HG02973 (cell line): Measurements from ENCODE around the gene RIPK3.
"Not testable (repeated sequence)": the region's sequence is repeated elsewhere in the genome, so short reads cannot be mapped to it uniquely, and the experiment has no call there.

Experiments used
- ATAC-seq: cut with Tn5 transposase; IDR thresholded peaks from one replicate; pipeline ENCODE4 v1.9.1; 2021; ENCODE audit warnings: moderate library complexity; ENCODE audit not compliant: unreplicated experiment

RIPK3 gene

GRCh38 chr14:24348186-24348585, 8.4 kb upstream of the RIPK3 start:
- no peak for ATAC-seq

- no peak for ATAC-seq
These were observed 7.3 kb upstream of the RIPK3 start for GRCh38 chr14:24347134-24347533.

DNA sequence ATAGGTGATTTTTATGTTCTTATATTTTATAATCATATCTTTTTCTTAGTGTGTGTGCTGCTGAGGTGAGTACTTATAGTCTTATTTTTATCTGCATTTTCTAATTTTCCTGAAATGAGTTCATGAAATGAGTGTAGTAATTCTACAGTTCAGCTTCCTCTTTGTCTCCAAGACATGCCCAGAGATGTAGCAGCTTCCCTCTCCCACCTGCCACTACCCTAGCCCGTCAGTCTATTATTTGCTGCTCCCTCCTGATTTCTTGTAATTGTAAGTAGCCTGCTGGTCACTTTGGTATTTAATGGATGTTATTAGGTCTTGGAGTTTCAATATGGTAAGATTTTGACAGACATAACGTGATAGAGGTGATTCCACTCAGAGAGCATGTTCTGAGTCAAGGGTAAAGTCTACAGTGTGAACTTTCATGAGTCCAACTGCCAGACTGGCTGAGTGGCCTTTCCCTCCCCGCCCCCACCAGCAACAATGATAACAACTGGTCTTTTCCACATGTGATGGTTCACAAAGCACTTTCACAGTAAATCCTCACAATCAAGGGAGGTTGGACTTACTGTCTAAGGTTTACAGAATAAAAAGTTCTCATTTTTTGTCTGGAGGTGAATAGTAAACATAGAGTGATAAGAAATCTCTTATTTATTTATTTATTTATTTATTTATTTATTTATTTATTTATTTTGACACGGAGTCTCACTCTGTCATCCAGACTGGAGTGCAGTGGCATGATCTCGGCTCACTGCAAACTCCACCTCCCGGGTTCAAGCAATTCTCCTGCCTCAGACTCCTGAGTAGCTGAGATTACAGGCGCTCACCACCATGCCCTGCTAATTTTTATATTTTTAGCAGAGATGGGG, 4.2 kb upstream of the RIPK3 start:
- no peak for ATAC-seq

- no peak for ATAC-seq
These were observed 3.1 kb upstream of the RIPK3 start for GRCh38 chr14:24342889-24343288.

- ATAC-seq: no peak
These were observed 815 bp upstream of the RIPK3 start for GRCh38 chr14:24340606-24341005.

- no peak for ATAC-seq
These were observed 948 bp downstream of the RIPK3 start for GRCh38 chr14:24338843-24339242.

DNA sequence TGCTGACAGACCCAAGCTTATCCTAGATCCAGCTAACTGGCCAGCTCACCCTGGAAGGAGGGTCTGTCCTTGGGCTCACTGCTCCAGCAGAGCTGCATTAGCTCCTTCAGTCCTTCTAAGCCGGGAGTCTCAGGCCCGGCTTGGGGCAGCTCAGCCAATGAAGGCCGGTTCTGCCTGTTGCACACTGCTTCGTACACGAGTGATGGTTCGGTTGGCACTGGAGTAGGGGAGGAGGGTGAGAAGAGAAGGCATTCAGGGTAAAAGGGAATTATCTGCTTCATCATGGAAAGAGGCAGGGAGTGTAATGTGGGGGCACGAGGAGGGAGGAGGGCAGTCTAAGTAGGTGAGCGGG, 2.0 kb downstream of the RIPK3 start:
- no peak for ATAC-seq

DNA sequence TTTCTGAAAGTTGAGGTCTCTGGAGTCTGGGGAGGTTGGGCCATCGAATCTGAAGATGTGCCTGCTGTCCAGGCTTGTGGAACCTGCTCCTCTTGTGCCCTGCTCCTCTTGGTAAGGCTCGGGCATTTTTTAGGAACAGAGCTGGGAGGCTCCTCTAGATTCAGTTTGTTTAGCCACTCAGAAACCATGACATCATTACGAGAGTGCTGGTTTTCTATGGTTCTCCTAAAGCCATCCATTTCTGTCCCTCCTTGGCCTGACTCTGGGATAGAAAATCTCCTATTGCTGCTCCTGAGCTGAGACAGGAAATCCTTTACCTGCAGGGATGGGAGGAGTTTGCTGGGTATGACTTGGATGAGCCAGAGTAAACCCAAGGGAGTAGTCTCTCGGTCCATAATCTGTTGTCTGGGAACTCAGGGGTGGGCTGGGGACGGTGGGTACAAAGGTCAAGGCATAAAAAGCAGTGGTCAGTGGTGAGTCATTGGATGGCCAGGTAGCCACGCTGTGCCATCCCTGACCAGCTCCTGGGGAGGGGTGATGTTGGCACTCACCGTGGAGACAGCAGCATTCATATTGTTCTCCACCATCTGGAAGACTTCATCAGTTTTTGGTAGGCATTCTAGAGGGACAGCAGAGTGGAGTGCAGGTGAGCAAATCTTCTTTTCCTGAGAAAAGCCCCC, 2.5 kb downstream of the RIPK3 start:
- no peak for ATAC-seq

DNA sequence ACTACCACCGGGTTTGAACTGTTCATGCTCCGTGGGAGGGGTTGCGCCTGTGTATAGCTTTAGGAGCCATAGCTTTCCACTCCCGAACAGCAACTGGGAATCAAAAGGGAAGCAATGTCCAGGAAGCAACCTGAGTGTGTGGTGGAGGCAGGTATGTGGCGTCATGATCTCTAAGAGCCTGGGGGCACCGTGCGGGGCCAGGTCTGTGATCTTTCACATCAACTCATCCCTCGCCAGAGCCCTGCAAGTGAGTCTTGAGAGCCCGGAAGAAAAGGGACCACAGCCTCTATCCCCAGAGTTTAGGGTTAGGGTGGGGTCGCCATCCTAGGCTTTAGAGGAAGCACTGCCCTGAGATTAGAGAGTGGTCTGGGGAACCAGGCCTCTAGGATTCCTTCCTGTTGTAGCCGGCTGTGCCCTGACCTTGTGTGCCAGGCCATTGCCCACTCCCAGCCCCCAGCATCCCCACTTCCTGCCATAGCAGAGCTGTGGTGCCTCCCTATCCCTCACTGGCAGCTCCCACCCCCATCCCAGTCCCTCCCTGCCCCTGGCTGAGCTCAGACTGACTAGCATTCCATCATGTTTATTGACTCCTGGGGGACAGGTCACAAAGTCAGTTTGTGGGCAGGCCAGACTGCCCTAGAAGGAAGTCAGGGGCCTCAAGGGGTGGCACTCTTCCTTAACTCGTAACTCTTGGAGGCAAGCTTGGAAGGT, 4.2 kb downstream of the RIPK3 start:
- ATAC-seq: no peak

DNA sequence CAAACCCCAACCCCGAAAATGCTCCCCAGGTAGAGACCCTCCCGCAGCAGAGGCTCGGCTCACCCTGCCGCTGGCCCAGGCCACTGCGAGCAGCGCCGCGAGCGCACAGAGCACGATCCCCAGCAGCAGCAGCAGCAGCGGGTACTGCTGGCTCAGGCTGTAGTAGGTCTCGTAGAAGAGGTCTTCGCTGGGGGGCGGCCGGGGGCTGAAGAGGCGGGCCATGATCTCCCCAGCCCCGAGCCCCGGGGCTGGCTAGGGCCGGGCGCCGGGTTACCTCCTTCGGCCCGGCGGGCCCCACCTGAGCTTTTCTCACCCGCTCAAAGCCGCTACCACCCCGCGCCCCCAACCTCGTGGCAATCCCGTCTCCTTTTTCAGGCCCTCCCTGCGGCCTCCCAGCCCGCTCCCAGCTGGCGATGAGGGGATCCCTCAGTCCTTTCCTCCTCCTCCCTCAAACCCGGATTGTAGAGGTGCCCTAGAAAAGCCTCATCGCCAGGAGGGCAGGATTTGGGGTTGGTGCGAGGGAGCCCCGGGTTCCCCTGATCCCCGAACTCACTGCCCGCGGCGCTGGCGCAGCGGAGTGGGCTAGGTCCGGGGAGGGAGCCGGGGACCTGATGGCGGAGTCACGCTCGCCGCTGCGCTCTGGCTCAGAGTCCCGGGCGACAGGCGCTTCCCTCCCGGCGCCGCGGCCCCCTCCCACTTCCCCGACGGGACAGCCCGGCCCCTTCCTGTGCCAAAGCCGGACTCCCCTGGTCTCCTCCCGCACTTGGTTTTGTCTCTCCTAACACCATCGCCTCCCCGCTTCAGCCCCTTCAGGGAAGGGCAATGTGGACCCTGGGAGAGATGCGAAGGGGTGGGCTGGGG, 5.1 kb downstream of the RIPK3 start, which contains the start of gene ADCY4:
ADCY4 (minus strand) TSS at position 641 of the 861 bp plus-strand sequence; CDS start at position 222, 419 bp downstream.
- no peak for ATAC-seq

DNA sequence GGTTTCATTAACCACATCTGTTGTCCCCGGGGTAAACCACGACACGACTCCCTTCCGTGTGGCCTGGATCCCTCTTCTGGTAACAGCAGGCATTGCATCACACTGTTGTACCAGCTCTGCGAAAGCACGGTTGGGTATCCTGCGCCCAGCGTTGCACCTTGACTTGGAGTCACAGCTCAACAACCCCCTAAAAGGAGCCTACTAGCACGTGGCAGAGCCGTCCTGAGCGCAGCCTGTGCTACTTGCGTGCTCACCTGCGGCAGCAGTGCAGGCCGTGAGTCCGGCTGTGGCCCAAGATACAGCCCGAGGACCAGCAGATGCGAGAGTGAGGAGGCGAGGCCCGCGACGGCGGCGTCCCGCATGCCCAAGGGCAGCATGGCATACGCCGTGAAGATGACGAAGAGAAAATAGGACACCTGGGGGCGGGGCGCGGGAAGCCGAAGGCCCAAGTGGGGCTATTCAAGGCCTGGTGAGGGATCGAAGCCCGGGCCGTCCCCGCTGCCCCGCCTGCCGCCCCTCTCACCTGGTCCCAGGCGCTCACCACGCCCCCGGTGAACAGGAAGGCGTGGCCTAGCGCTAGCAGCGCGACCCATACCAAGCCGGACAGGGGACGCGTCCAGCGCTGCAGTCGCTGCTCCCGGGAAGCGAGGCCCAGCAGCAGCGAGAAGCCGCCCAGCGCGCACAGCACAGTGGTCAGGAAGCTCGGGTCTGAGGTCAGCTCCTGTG, 7.4 kb downstream of the RIPK3 start:
- ATAC-seq: peak; percentile 74

- ATAC-seq: no peak
These were observed 8.0 kb downstream of the RIPK3 start for GRCh38 chr14:24331731-24332267.

DNA sequence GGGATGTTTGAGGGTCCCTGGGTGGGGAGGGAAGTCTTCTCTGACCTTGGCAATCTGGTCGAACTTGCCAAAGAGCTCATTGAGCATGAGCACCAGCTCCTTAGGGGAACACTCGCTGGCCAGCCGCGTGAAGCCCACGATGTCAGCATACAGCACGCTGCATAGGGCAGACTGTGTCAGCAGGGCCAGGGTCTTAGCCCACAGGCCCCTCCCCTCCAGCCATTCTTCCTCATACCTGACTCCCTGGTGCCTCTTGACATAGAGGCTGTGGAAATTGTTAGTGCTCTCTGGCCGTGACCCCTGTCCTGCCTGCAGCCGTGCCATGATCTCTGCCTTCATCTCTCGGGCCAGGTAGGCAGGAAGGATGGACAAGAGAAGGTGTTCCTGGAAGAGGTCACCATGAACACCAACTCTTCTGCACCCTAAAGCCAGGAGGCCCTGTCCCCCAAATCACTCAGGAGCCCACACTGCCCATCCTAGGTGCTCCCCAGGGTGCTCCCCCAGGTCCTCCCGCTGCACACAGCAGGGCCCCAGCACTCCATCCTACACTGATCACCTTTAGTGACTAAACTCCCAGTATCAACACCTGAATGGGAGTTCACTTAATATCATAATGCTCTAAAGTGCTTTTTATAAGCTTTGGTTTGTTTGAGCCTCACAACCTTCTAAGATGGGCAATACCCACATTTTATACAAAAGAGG, 8.7 kb downstream of the RIPK3 start:
- no peak for ATAC-seq

DNA sequence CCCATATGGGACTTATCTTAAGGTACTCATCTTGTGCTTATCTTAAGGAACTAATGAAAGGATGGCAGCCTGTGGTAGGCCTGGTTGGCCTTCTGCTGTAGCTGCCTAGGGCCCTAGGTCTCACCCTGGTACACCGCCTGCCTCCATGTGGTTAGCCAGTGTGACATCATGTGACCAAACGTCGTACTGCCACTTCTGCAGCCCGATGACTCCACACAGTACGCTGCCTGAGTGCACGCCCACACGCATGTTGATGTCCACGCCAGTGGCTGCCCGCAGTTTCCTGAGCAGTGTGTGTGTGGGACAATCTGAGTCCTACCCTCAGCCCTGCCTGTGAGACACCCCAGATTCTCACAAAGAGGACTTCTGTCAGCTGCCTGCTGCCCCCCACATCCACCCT, 10.1 kb downstream of the RIPK3 start:
- no peak for ATAC-seq

DNA sequence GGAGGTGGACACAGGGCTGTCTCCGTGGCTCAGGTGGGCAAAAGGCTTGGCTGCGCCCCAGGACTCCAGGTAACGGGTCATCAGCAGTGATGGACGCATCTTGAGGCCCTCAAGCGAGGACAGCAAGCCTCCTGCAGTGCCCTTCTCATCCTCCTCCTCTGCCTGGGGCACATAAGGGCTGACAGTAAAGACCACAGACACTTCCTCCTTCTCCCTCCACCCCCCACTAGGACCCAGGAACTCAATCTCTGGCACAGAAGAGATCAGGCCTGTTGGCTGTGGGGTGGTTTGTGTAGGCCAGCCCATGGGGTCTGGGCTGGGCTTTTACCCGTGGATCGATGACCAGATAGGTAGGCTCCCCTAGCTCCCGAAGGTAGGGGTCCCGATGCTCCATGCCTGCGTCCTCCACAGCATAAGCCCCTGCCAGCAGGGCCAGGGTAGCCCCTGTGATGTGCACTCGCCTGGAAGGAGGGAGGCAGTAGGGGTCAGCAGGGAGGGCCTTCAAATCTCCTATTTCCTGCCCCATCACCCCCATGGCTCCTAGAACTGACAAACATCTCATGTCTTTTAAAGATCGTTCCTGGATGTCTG, 10.6 kb downstream of the RIPK3 start:
- ATAC-seq: no peak

GRCh38 chr14:24327914-24328313, 11.9 kb downstream of the RIPK3 start:
- ATAC-seq: not testable (repeated sequence)

DNA sequence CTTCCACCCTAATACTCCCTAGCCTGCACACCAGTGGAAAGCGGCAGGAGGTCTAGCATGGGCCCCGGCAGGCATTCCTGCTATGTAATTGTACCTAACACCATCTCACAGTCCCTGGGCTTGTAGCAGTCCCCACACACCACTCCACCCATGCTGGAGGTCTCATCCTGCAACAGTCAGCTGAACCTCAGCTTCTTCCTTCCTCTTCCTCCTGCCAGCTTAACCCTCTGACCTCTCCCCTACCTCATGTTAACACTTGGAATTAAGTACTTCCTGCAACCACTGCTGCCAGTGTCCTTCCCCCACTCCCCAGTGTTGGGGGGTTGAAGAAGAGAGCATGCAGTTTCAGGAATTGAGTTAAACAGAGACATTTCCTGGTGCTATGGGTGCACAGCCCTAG, 12.5 kb downstream of the RIPK3 start:
- ATAC-seq: no peak

- ATAC-seq: no peak
These were observed 13.8 kb downstream of the RIPK3 start for GRCh38 chr14:24325963-24326362.

DNA sequence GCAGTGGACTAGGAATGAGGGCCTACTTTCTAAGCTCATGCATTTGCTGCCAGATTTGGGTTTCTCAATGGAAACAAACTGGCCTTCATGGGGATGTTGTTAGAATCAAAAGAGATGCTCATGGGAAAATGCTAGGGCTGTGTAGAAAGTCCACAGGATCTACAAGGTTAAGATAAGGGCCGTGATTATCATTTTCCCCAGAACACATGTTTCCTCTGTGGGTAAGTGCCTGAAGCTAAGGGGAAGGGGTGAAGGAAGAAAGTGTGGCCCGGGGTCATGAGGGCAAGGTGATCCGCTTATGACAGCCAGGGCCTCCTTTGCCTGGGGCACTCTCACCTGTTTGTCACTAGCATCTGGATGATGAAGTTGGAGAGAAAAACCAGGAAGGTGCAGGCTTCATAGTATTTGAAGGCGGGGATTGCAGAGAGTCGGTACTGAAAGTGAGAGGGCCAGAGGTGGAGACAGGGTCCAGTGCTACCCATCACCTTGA, 14.7 kb downstream of the RIPK3 start:
- no peak for ATAC-seq
